C4-2B (cell line): Measurements from ENCODE around the gene CCT5.

ENCODE experiments used
- H3K27ac ChIP-seq: fragments of 450-650 bp; 2 replicates; pipeline ENCODE4 v1.5.1; 2017
- ZFX ChIP-seq: fragments of 450-650 bp; IDR thresholded peaks from 2 replicates; pipeline ENCODE4 v1.6.1; 2017
- TF ChIP-seq, protein P1 (sequence below): fragments of 450-650 bp; conservative IDR thresholded peaks from 2 replicates; pipeline ENCODE4 v1.5.1; 2017; ENCODE audit warnings: mild to moderate bottlenecking

Gene CCT5

GRCh38 chr5:10254686-10255085 is 4.6 kb downstream of the CCT5 start:
- no peak for TF ChIP-seq ZFX
- TF ChIP-seq, protein P1, sequence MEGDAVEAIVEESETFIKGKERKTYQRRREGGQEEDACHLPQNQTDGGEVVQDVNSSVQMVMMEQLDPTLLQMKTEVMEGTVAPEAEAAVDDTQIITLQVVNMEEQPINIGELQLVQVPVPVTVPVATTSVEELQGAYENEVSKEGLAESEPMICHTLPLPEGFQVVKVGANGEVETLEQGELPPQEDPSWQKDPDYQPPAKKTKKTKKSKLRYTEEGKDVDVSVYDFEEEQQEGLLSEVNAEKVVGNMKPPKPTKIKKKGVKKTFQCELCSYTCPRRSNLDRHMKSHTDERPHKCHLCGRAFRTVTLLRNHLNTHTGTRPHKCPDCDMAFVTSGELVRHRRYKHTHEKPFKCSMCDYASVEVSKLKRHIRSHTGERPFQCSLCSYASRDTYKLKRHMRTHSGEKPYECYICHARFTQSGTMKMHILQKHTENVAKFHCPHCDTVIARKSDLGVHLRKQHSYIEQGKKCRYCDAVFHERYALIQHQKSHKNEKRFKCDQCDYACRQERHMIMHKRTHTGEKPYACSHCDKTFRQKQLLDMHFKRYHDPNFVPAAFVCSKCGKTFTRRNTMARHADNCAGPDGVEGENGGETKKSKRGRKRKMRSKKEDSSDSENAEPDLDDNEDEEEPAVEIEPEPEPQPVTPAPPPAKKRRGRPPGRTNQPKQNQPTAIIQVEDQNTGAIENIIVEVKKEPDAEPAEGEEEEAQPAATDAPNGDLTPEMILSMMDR: no peak
- H3K27ac ChIP-seq: no peak overlapping the region

GRCh38 chr5:10257870-10258269 is 7.8 kb downstream of the CCT5 start:
- no peak overlapping the region for H3K27ac ChIP-seq
- TF ChIP-seq, protein P1: no peak
- no peak for TF ChIP-seq ZFX

DNA sequence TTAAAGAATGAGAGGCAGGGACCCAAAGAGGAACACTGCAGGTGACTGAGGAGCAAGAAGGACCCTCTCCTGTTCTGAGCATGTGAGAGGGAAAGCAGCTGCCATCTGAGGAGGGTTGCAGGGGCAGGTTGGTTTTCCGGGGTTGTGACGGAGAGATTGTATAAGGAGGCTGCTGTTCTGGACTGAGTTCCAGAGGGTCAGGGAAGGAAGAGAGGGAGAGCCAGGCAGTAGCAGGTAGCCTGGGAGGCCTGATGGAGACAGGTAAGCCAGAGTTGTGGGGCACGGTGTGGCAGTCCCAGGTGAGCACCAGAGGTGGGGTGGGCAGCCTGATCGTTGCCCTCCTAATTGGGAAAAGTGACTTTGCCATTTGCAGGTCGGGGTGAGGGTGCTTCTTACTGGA is 9.8 kb downstream of the CCT5 start:
- H3K27ac ChIP-seq: no peak overlapping the region
- TF ChIP-seq ZFX: no peak
- TF ChIP-seq, protein P1: no peak

DNA sequence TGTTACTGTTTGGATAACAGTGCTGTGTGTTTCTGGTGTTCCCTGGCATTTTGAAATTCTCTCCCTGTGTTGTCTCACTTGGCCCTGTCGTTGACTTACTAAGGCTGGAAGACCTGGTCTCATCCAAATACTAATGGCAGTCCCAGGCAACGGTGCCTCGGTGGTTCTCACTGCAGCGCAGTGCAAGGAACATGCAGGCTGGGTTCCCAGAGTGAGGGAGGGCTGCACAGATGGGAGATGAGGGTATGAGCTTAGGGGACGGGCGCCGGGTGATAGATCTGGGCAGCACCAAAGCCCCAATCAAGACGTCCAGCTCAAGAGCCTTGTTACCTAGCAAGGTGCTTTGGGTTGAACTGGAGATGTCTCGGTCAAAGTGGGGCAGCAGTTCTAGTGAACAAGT is 11.0 kb downstream of the CCT5 start:
- TF ChIP-seq, protein P1: no peak
- no peak for TF ChIP-seq ZFX
- H3K27ac ChIP-seq: no peak overlapping the region

GRCh38 chr5:10262121-10262774 is 12.2 kb downstream of the CCT5 start:
- no peak overlapping the region for H3K27ac ChIP-seq
- no peak for TF ChIP-seq ZFX
- TF ChIP-seq, protein P1: no peak

DNA sequence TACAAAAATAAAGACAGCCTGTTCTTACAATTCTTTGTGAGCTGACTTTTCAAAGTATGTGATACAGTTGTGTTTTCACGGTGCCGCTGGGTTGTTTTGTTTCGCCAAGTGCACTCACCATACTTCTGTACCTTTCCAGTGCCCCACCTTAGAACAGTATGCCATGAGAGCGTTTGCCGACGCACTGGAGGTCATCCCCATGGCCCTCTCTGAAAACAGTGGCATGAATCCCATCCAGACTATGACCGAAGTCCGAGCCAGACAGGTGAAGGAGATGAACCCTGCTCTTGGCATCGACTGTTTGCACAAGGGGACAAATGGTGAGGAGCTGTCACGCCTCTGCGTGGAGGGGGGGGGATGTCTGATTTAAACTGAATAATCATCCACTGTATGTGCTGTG is 12.9 kb downstream of the CCT5 start:
- TF ChIP-seq ZFX: no peak
- TF ChIP-seq, protein P1: no peak

DNA sequence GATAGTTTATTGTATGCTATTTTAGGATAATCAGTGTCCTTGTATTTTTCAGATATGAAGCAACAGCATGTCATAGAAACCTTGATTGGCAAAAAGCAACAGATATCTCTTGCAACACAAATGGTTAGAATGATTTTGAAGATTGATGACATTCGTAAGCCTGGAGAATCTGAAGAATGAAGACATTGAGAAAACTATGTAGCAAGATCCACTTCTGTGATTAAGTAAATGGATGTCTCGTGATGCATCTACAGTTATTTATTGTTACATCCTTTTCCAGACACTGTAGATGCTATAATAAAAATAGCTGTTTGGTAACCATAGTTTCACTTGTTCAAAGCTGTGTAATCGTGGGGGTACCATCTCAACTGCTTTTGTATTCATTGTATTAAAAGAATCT is 14.5 kb downstream of the CCT5 start:
- TF ChIP-seq ZFX: no peak
- TF ChIP-seq, protein P1: no peak
- no peak overlapping the region for H3K27ac ChIP-seq

More for the DNA sequence above, 12.9 kb downstream of the CCT5 start:
- no peak overlapping the region for H3K27ac ChIP-seq
